NCI-H1436 (cell line): ENCODE measurements around the gene FN3K.

Experiments
- DNase-seq: peaks from one replicate; lab custom pipeline; 2025; lab: John Stamatoyannopoulos, UW

Gene FN3K

DNA sequence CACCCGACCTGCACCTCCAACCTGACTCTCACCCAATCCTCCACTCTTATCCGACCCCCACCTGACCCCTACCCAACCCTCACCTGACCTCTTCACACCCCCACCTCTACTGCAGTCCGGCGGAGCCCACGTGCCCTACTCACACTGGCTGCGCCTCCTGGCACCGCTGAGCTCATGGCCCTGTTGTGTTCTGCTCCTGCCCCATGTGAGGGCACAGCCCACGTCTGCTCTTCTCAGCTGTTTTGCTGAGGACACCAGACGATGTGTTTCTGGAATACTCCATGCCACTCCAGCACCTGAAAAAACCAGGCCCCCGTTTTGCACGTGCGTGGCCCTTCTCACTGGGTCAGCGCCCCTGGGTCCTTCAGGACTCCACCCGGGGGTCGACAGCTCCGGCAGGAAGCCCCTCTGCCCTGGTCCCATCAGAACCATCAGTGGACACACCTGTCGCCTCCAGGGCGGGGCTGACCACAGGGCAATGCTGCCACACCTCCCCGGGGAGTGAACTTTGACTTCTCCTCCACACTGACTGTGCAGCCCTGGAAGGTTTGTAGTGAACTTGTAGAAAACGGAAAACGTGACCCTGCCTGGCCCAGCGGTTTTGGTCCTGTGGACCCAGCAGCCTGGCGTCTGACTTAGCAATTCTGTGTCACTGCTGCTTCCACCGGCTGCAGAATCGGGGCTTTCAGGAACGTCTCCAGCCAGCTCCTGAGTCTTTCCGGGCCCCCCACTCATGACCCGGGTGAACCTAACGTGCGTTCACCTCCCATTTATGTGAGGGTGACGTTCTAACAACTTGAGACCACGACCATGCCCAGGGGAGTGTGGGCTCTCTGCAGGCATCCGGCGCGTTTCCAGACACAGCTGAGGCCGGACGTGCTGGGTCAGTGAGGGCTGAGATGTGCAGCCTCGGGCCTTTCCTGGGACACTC is 31.2 kb upstream of the FN3K start:
- no peak for DNase-seq

DNA sequence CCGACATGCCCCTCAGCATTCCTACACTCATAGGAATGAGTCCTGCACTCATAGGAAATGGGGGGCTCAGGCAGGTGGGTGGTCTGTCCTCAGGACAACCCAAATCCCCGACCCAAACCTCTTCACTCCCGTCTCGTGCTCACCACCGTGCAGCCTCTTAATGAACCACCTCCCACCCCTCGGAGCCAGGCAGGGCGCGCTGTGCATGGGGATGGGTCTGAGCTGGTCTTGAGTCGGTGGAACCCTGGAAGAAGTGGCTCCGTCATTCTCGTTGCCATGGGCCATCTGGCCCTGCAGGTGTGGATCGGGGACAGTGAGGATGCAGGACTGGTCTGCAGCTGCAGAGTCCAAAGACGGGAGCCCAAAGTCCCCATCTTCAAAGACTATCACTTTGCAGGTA is 30.5 kb upstream of the FN3K start:
- DNase-seq: no peak

GRCh38 chr17:82705756-82706155 is 29.7 kb upstream of the FN3K start:
- no peak for DNase-seq

GRCh38 chr17:82709024-82709675 is 26.3 kb upstream of the FN3K start:
- no peak for DNase-seq

GRCh38 chr17:82709676-82710498 is 25.5 kb upstream of the FN3K start:
- DNase-seq: no peak

DNA sequence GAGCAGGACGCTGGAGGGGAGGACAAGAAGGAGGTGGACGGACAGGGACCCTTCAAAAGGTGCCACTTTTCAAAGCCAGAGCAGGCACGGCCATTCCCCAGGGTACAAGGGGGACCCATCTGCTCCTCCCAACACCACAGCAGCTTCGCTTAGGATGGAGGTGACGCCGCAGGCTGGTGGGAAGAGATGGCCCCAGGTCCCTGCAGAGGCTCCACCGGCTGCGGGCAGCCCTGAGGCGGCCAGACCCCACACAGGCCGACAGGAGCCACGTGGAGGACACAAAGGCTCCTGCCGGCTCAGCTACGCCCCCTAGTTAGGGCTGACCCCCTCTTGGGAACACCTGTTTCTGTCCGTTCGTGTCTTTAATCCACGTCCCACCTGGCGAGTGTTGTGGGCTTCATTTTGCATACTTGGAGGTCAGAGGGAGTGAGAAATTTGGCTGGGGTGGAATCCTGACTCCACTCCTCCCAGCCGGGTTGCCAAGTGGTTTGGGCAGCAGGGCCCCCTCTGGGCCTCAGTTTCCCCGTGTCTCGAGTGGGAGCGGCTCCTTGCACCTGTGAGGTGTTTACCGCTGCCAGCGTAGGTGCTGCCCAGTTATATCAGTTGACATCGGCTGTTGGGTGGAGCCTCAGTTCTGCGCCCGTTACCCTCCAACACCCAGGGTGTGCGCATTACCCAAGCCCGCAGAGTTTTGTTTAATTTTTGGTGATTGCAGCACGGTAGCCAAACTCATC is 24.7 kb upstream of the FN3K start:
- no peak for DNase-seq

- DNase-seq: no peak
Observed at GRCh38 chr17:82713071-82713723, 22.2 kb upstream of the FN3K start.

GRCh38 chr17:82716203-82717010 is 19.0 kb upstream of the FN3K start, which contains the start of gene FN3KRP:
FN3KRP (plus strand) TSS chr17:82716706; CDS start chr17:82716756, 50 bp downstream.
- DNase-seq: peak; percentile 98

DNA sequence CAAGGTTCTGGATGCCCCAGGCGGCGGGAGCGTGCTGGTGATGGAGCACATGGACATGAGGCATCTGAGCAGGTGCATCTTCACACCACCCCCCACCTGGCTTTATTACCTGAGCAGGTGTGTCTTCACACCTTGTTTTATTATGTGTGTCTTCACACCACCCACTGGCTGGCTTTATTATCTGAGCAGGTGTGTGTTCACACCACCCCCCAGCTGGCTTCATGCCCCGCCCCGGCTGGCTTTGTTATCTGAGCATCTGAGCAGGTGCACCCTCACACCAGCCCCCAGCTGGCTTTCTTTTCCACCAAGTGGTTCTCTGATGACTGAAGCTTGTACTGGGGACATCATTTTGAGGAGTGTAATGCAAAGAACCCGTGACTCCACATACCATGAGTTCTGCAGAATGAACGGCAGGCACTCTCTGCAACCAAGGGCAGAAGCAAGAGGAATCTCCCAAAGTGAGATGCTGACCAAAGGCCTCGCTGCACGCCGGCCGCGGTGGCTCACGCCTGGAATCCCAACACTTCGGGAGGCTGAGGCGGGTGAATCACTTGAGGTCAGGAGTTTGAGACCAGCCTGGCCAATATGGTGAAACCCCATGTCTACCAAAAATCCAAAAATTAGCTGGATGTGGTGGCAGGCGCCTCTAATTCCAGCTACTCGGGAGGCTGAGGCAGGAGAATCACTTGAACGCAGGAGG is 16.3 kb upstream of the FN3K start:
- DNase-seq: no peak

DNA sequence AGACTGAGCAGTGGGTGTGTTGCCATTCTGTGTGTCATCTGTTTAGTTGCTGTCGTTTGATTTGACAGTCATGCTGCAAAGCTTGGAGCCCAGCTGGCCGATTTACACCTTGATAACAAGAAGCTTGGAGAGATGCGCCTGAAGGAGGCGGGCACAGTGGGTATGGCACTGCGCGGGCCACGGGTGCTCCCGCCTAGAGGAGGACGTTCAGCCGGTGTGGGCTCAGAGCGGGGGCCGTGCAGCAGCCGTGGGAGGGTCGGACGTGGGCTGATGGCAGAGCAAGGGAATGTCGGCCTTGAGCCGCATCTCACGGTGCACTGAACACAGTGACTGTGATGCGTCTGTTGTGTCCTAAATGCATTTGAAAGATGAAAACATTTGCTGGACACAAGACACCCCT is 15.2 kb upstream of the FN3K start:
- DNase-seq: no peak

DNA sequence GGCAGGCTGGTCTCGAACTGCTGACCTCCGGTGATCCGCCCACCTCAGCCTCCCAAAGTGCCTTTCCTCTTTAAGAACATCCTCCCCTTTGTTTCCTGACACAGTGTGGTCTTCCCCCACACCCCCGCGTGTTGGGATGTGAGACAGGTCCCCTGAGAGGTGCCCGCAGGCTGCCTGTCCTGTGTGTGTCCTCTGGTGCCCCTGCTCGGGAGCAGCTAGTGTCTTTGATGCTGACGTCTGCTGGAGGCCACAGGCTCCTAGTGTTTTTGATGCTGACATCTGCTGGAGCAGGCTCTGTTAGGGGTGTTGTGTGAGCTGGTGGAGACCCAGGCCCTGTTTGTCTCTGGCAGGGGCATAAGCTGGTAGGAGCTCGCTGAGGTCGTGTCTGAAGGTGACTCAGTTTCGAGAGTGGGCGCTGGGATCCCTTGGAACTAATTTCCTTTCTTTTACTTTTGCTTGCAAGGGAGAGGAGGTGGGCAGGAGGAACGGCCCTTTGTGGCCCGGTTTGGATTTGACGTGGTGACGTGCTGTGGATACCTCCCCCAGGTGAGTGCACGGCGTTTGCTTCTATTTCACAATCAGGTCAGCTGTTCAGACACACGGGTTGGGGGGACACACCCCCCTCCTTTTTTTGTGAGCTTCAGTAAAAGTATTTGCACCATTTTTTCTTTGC is 12.9 kb upstream of the FN3K start:
- DNase-seq: no peak

DNA sequence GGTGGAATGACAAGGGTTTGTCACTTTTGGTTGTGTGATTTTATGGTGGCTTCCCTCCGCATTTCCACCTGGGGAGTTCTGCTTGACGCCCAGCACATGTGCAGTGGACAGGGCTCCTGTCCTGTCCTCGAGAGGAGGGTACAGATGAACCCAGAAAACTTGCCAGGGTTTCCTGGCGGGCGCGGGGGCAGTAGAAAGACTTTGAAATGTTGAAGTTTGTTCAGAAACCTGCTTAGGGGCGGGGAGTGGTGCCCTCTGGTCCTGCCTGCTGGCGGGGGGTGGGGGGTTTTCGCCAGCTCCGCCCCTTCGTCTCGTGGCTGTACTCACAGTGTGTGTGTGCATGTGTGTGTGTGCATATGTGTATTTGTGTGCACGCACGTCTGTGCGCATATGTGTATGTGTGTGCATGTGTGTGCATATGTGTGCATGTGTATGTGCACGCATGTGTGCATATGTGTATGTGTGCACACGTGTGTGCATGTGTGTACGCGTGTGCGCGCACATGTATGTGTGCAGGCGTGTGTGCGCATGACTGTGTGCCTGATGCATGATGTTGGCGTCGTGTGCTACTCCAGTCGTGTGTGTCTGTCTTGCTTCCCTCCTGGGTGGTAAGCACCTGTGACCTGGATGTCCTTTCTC is 12.1 kb upstream of the FN3K start:
- no peak for DNase-seq

DNA sequence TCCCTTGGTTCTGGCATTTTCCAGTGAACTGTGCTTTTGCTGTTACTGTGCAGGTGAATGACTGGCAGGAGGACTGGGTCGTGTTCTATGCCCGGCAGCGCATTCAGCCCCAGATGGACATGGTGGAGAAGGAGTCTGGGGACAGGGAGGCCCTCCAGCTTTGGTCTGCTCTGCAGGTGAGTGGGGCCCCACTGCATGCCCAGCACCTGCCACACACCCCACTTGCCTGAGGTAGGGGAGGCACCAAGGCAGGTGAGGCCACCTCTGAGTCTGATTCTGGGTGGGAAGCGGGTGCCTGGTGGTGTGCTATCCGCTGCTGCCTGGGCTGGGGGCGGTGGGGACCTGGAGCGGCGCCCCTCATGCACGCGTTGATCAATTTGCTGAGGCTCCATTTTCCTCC is 9.0 kb upstream of the FN3K start:
- no peak for DNase-seq

DNA sequence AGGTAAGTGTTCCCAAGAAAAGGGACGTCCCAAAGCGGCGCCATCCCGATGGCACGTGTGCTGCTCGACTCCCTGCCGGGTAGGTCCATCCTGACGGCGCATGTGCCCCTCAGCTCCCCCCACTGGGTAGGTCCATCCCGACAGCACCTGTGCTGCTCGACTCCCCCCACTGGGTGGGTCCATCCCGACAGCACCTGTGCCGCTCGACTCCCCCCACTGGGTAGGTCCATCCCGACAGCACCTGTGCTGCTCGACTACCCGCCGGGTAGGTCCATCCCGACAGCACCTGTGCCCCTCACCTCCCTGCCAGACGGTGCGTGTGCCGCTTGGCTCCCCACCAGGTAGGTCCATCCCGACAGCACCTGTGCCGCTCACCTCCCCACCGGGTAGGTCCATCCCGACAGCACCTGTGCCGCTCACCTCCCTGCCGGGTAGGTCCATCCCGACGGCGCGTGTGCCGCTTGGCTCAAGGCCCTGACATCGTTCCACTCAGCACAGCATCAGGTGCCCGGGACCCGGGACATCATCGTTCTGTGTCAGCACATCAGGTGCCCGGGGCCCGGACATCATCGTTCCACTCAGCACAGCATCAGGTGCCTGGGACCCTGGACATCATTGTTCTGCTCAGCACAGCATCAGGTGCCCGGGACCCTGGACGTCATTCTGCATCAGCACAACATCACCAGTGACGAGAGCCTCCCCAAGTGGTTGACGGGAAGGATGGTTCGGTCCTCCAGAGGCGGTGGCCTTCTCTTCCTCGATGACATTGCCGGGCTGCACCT is 5.7 kb upstream of the FN3K start:
- no peak for DNase-seq

GRCh38 chr17:82732118-82732743 is 3.2 kb upstream of the FN3K start:
- DNase-seq: no peak

DNA sequence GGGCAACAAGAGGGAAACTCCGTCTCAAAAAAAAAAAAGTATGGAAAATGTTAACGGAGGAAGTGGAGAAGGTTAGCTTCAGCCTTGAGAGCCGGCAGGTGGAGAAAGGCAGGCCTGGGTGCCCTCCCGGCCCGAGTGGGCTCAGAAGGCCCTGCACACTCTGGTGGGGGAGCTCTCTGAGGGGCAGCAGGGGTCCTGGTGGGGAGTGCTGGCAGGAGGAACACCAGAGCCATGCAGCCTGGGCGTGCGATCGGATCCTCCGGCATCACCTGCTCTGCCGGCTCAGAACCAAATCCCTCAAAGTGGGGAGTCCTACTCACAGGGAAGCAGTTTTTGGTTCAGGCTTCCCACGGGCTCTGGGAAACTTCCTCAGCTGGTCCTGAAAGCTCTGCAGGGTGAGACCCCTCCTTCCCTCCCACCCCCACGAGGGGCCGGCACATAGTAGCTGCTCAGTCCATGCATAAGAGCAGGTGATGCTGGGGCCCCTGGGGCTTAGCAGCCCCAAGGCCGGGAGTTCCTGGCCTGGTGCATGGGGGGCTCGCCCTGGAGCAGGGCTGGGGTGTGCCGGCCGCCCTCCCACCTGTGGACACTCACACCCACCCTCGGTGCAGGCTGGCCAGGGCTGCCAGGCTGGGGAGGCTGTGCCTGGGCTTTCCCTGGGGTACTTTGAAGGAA is 1.2 kb downstream of the FN3K start:
- no peak for DNase-seq
